NCI-H2227 (cell line): ENCODE data around the gene SETD1B.

Source experiments
- DNase-seq: peaks from one replicate; lab custom pipeline; 2025; ENCODE audit not compliant: unreplicated experiment; lab: John Stamatoyannopoulos, UW

SETD1B gene

GRCh38 chr12:121823727-121824115, 19.9 kb downstream of the SETD1B start:
- no peak for DNase-seq

GRCh38 chr12:121825041-121825523, 21.3 kb downstream of the SETD1B start:
- no peak for DNase-seq

DNA sequence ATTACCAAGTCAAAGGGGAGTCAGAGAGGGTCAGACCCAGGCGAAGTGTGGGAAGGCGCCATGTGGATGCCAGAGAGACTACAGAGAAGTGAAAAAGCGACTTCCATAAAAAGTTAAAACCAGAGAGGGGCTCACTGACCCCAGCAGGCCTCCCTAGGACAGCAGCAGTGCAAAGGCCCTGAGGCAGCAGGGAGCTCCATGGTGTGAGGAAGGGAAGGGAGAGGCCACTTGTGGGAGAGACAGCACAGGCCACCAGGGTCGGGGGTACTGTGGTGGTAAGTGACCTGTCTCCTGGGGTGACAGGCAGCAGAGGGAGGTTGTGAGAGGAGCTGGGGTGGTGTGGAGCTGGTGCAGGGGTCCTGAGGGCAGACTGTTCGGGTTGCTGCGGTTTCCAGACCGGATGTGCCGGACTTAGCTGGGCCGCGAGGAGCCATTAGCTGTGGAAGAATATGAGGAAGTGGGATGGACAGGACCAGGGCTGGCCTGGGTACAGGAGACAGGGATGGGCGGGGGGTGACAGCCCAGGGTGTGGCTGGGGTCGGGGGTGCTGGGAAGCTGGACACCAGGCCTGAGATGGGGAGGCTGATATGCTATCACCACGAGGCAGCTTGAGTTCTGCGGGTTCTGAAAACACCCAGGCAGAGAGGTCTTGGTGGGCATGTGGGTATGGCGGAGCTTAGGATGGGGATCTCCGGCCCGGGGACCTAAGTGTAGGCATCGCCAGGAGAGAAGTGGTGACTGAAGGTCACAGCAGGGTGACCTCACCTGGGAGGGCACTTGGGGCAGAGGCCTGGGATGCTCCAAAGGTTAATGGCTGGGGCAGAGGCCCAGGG, 22.7 kb downstream of the SETD1B start:
- DNase-seq, result no peak

DNA sequence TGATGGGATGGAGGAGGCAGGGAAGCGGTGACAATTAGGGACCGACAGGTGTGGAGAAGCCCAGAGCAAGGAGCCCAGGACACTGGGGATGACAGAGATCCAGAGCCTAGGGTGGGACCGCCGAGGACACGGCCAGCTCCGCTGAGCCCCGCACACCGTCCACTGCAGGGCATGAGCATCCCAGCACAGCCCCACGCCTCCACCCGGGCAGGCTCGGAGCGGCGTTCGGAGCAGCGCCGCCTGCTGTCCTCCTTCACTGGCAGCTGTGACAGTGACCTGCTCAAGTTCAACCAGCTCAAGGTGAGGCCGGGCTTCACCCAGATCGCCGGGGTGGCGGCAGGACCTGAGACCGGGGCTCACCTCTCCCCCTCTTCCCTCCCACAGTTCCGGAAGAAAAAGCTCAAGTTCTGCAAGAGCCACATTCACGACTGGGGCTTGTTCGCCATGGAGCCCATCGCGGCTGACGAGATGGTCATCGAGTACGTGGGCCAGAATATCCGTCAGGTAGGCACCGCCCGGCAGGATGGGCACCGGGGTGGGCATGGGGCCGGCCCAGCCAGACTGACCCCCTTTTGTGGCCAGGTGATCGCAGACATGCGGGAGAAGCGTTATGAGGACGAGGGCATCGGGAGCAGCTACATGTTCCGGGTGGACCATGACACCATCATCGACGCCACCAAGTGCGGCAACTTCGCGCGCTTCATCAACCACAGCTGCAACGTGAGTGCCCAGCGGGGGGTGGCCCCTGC, 23.7 kb downstream of the SETD1B start:
- no peak for DNase-seq

- no peak for DNase-seq
These were observed 24.5 kb downstream of the SETD1B start for GRCh38 chr12:121828306-121828705.

- no peak for DNase-seq
These were observed 25.0 kb downstream of the SETD1B start for GRCh38 chr12:121828826-121829225.

DNA sequence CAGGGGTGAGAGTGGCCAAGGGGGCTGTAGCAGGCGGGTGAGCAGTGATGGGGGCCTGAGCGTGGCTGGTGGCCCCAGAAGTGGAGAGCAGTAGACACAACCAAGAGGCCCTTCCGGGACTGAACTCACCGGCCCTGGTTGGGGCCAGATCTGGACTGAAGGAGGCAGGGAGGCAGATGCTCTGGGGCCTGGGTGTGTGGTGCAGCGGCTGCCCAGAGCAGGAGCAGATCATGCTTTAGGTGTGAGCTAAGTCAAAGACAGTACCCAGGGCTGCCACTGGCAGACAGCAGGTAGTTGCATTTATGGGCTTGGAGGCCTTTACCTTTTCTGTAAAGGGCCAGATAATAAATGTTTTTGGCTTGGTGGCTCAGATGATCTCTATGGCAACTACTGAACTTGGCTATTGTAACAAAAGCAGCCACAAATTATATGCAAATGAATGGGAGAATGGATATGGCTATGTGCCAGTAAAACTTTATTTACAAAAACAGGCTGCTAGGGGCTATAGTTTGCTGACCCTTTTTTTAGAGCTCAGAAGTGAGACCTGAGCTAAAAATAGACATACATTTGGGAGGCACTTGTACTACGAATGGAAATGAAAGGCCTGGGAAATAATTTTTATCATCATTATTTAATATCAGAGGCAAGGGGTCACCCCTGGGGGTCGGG, 25.6 kb downstream of the SETD1B start:
- DNase-seq, result no peak

GRCh38 chr12:121830134-121830533, 26.3 kb downstream of the SETD1B start:
- DNase-seq, result no peak

GRCh38 chr12:121830588-121831265, 26.9 kb downstream of the SETD1B start:
- DNase-seq, result no peak

DNA sequence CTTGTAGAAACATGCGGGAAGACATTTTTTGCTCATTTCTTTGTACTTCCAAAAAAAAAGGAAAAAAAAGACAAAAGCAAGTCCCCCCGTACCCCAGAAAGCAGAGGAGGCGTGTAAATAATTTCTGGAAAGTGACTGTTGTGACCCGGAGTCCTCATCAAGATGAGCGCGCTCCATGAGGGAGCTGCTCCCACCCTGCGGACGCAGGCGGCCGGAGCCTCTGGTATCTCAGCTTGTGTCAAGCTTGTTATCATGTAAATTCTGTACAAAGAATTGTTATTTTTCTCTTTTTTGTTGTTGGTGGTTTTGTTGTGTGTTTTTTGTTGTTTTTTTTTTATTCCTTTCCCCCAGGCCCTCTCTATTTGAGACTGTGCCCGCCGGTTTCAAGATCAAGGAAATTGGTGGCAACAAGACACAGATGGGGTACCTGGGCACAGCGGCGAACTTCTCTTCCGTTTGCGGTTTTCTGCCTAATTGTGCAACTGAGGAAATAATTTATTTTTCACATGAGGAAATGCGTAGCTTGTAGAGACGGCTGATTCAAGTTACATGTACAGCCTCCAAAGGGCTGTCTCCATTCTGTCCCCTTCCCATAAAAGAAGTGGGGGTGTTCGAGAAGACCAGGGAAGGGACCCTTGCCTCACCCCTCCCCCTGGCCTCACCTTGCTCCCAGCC, 27.9 kb downstream of the SETD1B start:
- no peak for DNase-seq

DNA sequence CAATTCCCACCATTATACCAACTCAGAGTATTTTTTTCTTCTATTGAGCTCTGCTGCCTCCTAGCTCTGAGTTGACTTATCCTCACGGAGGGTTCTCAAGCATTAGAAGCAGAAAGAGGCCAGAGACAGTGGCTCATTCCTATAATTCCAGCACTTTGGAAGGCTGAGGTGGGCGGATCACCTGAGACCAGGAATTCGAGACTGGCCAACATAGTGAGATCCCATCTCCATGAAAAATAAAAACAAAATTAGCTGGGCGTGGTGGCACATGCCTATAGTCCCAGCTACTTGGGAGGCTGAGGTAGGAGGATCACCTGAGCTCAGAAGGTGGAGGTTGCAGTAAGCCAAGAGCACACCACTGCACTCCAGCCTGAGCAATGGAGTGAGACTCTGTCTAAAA, 33.9 kb downstream of the SETD1B start:
- DNase-seq, result no peak

GRCh38 chr12:121838126-121838525, 34.3 kb downstream of the SETD1B start:
- DNase-seq, result no peak

DNA sequence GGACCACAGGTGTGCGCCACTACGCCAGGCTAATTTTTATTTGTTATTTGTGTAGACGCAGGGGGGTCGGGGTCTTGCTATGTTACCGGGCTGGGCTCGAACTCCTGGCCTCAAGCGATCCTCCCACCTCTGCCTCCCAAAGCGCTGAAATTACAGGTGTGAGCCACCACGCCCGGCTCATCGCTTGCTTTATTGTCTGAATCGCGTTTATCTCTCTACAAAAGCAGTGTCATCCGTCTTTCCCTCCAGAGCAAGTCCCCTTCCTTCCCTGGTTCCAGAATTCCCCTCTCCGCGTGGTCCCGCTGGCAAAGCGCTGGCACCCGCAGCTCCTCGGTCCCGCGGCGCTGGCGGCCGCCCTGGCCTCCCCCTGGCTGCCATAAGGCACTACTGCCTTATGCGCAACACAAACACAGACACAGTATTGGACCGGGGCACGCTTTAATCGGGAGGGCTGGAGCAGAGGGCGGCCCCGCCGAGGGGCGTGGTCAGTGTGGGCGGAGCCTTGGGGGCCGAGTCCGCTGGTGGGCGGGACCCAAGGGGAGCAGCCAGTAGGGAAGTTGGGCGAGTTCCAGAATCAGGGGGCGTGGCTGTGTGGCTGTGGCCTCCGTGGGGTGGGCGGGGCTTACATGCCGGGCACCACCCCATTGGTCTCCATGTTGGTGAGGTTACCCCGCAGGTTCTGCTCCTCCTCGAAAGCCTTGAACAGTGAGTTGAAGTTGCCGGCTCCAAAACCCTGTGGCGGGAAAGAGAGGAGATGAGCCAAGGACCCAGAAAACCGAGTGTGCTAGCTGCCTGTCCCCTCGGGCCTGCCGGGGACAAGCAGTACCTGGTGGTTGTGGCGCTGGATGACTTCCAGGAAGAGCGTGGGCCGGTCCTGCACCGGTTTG, 35.5 kb downstream of the SETD1B start:
- DNase-seq, result peak; percentile 99

DNA sequence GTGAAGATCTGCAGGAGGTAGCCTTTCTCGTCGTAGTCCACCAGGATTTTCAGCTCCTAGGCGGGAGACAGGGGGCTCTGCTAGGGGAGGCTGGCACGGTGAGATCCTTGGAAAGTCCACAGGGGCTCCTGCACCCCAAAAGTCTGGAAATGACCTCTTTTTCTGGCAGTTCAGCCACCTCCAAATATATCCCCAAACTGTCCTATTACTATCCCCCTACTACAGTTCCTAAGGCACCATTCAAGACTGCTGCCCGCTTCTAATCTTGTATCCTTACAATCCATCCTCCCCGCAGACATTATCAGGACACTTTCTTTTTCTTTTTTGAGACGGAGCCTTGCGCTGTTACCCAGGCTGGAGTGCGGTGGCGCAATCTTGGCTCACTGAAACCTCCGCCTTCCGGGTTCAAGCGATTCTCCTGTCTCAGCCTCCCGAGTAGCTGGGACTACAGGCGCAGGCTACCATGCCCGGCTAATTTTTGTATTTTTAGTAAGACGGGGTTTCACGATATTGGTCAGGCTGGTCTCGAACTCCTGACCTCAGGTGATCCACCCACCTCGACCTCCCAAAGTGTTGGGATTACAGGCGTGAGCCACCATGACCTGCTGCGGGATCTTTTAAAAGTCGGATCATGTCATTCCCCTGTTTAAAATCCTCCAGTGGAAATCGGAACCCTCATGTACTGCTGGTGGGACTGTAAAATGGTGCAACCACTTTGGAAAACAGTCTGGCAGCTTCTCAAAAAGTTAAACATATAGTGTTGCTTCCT, 36.4 kb downstream of the SETD1B start:
- no peak for DNase-seq

DNA sequence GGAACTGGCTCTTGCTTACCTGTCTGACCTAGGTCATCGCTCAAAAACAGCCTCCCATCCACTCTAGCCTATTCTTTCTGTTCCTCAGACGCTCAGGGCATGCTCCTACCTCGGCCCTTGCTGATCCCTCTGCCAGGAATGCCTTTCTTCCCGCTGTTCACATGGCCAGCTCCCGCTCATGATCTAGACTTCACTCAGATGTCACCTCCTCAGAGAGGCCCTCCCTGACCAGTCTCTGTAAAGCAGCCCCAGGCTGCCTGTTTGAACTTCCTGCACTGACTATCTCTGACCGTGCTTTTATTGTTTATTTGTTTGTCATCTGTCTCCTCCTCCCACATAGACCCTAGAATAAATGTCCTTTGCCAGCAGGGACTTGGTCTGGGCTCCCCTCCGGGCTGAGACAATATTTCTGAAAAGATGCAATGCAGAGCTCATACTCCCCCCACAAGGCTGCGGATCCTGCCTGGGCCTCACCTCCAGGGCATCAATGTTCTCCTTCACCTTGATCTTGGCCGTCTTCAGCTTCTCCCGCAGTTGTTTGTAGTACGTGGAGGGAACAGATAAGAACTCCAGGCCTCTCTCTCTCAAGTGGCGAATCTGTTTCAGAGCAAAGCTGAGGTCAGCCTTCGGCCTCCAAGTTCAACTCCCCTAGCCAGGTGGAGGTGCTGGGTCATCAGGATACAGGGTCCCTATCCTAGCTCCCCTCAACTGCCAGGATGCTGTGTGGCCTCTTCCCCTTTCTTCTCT, 39.6 kb downstream of the SETD1B start:
- DNase-seq, result no peak

DNA sequence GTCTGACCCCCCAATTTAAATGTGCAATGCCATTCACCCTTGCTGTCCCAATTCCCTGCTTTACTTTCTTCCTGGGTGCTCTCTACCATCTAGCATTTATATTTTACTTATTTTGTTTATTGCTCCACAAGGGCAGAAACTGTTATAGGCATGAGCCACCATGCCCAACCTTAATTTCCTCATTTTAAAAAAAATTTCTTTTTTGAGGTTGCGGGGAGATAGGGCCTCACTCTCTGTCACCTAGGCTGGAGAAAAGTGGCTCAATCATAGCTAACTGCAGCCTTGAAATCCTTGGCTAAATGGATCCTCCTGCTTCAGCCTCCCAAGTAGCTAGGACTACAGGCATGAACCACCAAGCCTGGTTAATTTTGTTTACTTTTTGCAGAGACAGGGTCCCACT, 41.9 kb downstream of the SETD1B start:
- DNase-seq, result no peak

GRCh38 chr12:121849211-121849610, 45.4 kb downstream of the SETD1B start:
- no peak for DNase-seq

DNA sequence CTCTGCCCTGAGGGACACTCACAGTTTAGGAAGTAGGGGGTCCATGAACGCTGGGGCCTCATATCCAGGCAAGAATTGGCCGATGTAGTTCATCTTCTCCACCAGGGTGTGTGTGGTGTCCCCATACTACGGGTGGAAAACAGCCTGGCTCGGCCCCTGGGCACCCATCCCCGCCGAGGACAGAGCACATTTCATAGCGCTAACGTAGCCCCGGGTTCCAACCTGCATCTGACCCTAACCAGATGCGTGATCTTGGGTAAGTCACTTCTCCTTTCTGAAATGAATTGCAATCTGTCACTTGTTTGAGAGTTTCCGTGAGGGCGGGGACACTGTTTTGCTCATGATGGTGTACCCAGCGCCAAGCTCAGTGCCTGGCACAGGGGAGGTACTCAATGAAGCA, 45.9 kb downstream of the SETD1B start:
- no peak for DNase-seq
